NT2/D1 (cell line): ENCODE results near the gene CLCNKB.

Experiments
- YY1 ChIP-seq: IDR thresholded peaks from 2 replicates; pipeline ENCODE4 v1.6.1; 2011; ENCODE audit not compliant: insufficient read length, insufficient read depth
- ZNF274 ChIP-seq: IDR thresholded peaks from 2 replicates; pipeline ENCODE4 v1.6.1; 2011; ENCODE audit warnings: mild to moderate bottlenecking, low read depth, low read length

- no peak for TF ChIP-seq YY1
- no peak for TF ChIP-seq ZNF274
These were observed 30.0 kb downstream of the CLCNKB start, which contains the start of gene FAM131C for GRCh38 chr1:16073490-16074119.
